Measurements from ENCODE around the gene C19orf12. TPM values are rescaled to one million over a fixed set of nuclear protein-coding genes. Genes with fewer than 3 reads are reported as not detected.
A peak's percentile ranks its signal among the peaks of the same experiment; 100 is the strongest.

Gene C19orf12
- total RNA-seq, 6 donors from 2014 or later, result 11.4 to 30.4 (median 21.4) TPM

GRCh38 chr19:29655648-29656335 is 59.3 kb downstream of the C19orf12 start:
- TF ChIP-seq EP300 (IDR thresholded peaks at IDR 0.05) (no peak), POLR2AphosphoS5 (IDR thresholded peaks at IDR 0.05) (no peak), POLR2A (IDR thresholded peaks at IDR 0.05) (no peak), CTCF (IDR thresholded peaks at IDR 0.05) (no peak)
- Histone ChIP-seq H3K4me3 (no peak overlapping the region), H3K27ac (no peak overlapping the region), H3K27me3 (no peaks in the 10 kb centered on the region), H3K4me1 (no peaks in the 10 kb centered on the region), H3K36me3 (no peaks in the 10 kb centered on the region), H3K9me3 (no peaks in the 10 kb centered on the region)
- DNase-seq, result peak in 1 of 2 donors; percentile 8
- WGBS, 2 donors, result 58 to 71% methylated on average over 4 of the region's 4 CpGs
- ATAC-seq (ENCODE audit: low FRiP score in 2 of 2), result no peak

GRCh38 chr19:29653398-29653797 is 61.7 kb downstream of the C19orf12 start:
- 92 to 94% methylated on average over 5 of the region's 5 CpGs for WGBS, 2 donors

GRCh38 chr19:29651622-29652394 is 63.3 kb downstream of the C19orf12 start:
- Histone ChIP-seq H3K4me1 (no peaks in the 10 kb centered on the region), H3K27ac (no peak overlapping the region), H3K4me3 (no peak overlapping the region), H3K9me3 (no peaks in the 10 kb centered on the region), H3K27me3 (no peaks in the 10 kb centered on the region), H3K36me3 (no peaks in the 10 kb centered on the region)
- TF ChIP-seq CTCF (IDR thresholded peaks at IDR 0.05) (no peak), POLR2AphosphoS5 (IDR thresholded peaks at IDR 0.05) (no peak), EP300 (IDR thresholded peaks at IDR 0.05) (no peak), POLR2A (IDR thresholded peaks at IDR 0.05) (no peak)
- ATAC-seq (ENCODE audit: low FRiP score in 2 of 2), result no peak
- no peak for DNase-seq
- 85 to 87% methylated on average over 7 of the region's 7 CpGs for WGBS, 2 donors

More at GRCh38 chr19:29653398-29653797, 61.7 kb downstream of the C19orf12 start:
- DNase-seq (no peak), ATAC-seq (ENCODE audit: low FRiP score in 2 of 2) (no peak)
- H3K4me3 ChIP-seq, result no peak overlapping the region
- no peaks in the 10 kb centered on the region for H3K9me3 ChIP-seq
- H3K27ac ChIP-seq, result no peak overlapping the region
- TF ChIP-seq EP300 (IDR thresholded peaks at IDR 0.05) (no peak), CTCF (IDR thresholded peaks at IDR 0.05) (no peak), POLR2A (IDR thresholded peaks at IDR 0.05) (no peak), POLR2AphosphoS5 (IDR thresholded peaks at IDR 0.05) (no peak)
- no peaks in the 10 kb centered on the region for H3K36me3 ChIP-seq
- H3K27me3 ChIP-seq, result no peaks in the 10 kb centered on the region
- no peaks in the 10 kb centered on the region for H3K4me1 ChIP-seq

GRCh38 chr19:29650772-29651387 is 64.2 kb downstream of the C19orf12 start:
- H3K9me3 ChIP-seq, result no peaks in the 10 kb centered on the region
- ATAC-seq (ENCODE audit: low FRiP score in 2 of 2), result no peak
- DNase-seq, result no peak
- H3K36me3 ChIP-seq, result no peaks in the 10 kb centered on the region
- peaks cover 2 to 5% (median 4%) of the 10 kb centered on the region in 4 donors for H3K4me1 ChIP-seq
- 63 to 68% methylated on average over 6 to 7 of the region's 7 CpGs for WGBS, 2 donors
- no peaks in the 10 kb centered on the region for H3K27me3 ChIP-seq
- H3K4me3 ChIP-seq, result no peak overlapping the region
- no peak overlapping the region for H3K27ac ChIP-seq
- no peak for TF ChIP-seq POLR2A (IDR thresholded peaks at IDR 0.05)
- no peak for TF ChIP-seq POLR2AphosphoS5 (IDR thresholded peaks at IDR 0.05)
- TF ChIP-seq CTCF (IDR thresholded peaks at IDR 0.05), result no peak
- no peak for TF ChIP-seq EP300 (IDR thresholded peaks at IDR 0.05)

Other genes with a start within 250 kb of the C19orf12 start
- gene VSTM2B, start 189.3 kb downstream of the C19orf12 start, total RNA-seq, result not detected
- gene POP4, start 109.0 kb downstream of the C19orf12 start, total RNA-seq, result 10 to 100 TPM; 29.3 to 59.6 (median 53.8) TPM
- gene PLEKHF1, start 49.8 kb downstream of the C19orf12 start, total RNA-seq, result 10 to 100 TPM; 10.6 to 21.0 (median 14.2) TPM
- 1 to 10 TPM in 2 of 6 donors, under 1 TPM in 3, not detected in 1; 0.46 to 1.5 (median 0.91) TPM for gene CCNE1, start 96.7 kb upstream of the C19orf12 start, total RNA-seq
- gene URI1, start 227.0 kb upstream of the C19orf12 start, total RNA-seq, result 10 to 100 TPM; 23.3 to 56.7 (median 40.3) TPM

Data from upper lobe of left lung (tissue), 6 donors.